Activated naive CD4-positive, alpha-beta T cell treated with anti-CD3 and anti-CD28 coated beads, Interleukin-2, amount 10 ng/mL, durations not matched to agents 7 days and 5 days (primary cell): ENCODE results near the gene EEF1AKMT2.
"Not testable (repeated sequence)": the region's sequence is repeated elsewhere in the genome, so short reads cannot be mapped to it uniquely, and the experiment has no call there.

Source experiments
- CTCF ChIA-PET: fragments of 350-600 bp; sonication (Branson Sonifier 250); formaldehyde crosslinking; loops from one replicate; lab custom pipeline; 2021; ENCODE audit warnings: antibody characterized with exemption; lab: Charles Lee
- DNase-seq: peaks from one replicate; pipeline ENCODE4 v3.0.0-alpha.2; 2020
- H3K27ac Mint-ChIP-seq: one replicate; pipeline ENCODE4 v1.8.0; 2021; ENCODE audit warnings: mild to moderate bottlenecking, moderate library complexity, mixed read lengths
- H3K27me3 Mint-ChIP-seq: one replicate; pipeline ENCODE4 v1.8.0; 2021; ENCODE audit warnings: mild to moderate bottlenecking, mixed read lengths
- H3K36me3 Mint-ChIP-seq: one replicate; pipeline ENCODE4 v1.8.0; 2021; ENCODE audit warnings: mixed read lengths
- H3K4me1 Mint-ChIP-seq: one replicate; pipeline ENCODE4 v1.8.0; 2021; ENCODE audit warnings: mixed read lengths
- H3K4me3 Mint-ChIP-seq: one replicate; pipeline ENCODE4 v1.8.0; 2021; ENCODE audit warnings: mild to moderate bottlenecking, moderate library complexity, mixed read lengths
- H3K9me3 Mint-ChIP-seq: one replicate; pipeline ENCODE4 v1.8.0; 2021; ENCODE audit warnings: mixed read lengths

EEF1AKMT2 gene

GRCh38 chr10:124798781-124799180 is 7.1 kb upstream of the EEF1AKMT2 start:
- no peak overlapping the region for H3K4me3 Mint-ChIP-seq
- no peaks in the 10 kb centered on the region for H3K36me3 Mint-ChIP-seq

GRCh38 chr10:124798364-124798763 is 6.7 kb upstream of the EEF1AKMT2 start:
- Mint-ChIP-seq H3K27me3 (peaks cover 28% of the 10 kb centered on the region), H3K4me3 (no peak overlapping the region)
- CTCF ChIA-PET = no interaction called here

More at GRCh38 chr10:124798781-124799180, 7.1 kb upstream of the EEF1AKMT2 start:
- Mint-ChIP-seq H3K27me3 (peaks cover 28% of the 10 kb centered on the region), H3K9me3 (no peaks in the 10 kb centered on the region), H3K27ac (no peak overlapping the region), H3K4me1 (peaks cover 21% of the 10 kb centered on the region)
- CTCF ChIA-PET = no interaction called here
- no peak for DNase-seq

DNA sequence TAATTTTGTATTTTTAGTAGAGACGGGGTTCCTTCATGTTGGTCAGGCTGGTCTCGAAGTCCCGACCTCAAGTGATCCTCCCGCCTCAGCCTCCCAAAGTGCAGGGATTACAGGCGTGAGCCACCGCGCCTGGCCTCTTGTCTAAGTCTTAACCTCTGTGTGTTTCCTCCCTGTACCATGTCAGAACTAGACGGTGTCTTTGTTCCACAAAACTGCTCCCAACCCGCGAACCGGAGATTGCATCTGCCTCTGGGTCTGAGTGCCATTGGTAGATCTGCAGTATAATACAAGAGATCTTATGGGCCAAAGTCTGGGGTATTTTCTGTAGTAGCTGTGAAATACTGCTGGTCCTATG is 1.3 kb upstream of the EEF1AKMT2 start:
- CTCF ChIA-PET = no interaction called here
- H3K4me3 Mint-ChIP-seq = peak overlapping the region; percentile 88
- peaks cover 14% of the 10 kb centered on the region for H3K27me3 Mint-ChIP-seq
- peak overlapping the region; percentile 94 for H3K27ac Mint-ChIP-seq
- H3K36me3 Mint-ChIP-seq = peaks cover 13% of the 10 kb centered on the region
- no peak for DNase-seq
- H3K9me3 Mint-ChIP-seq = no peaks in the 10 kb centered on the region
- peaks cover 29% of the 10 kb centered on the region for H3K4me1 Mint-ChIP-seq

More at GRCh38 chr10:124798364-124798763, 6.7 kb upstream of the EEF1AKMT2 start:
- H3K27ac Mint-ChIP-seq = no peak overlapping the region
- H3K9me3 Mint-ChIP-seq = no peaks in the 10 kb centered on the region
- H3K36me3 Mint-ChIP-seq = no peaks in the 10 kb centered on the region
- peaks cover 21% of the 10 kb centered on the region for H3K4me1 Mint-ChIP-seq
- no peak for DNase-seq

- CTCF ChIA-PET, H3K4me1 Mint-ChIP-seq, DNase-seq, H3K9me3 Mint-ChIP-seq, H3K27ac Mint-ChIP-seq, H3K4me3 Mint-ChIP-seq, H3K27me3 Mint-ChIP-seq: not testable (repeated sequence)
- peaks cover 30% of the 10 kb centered on the region for H3K36me3 Mint-ChIP-seq
Measured at GRCh38 chr10:124782900-124783299, 8.8 kb downstream of the EEF1AKMT2 start.

GRCh38 chr10:124768791-124769190 is 22.9 kb downstream of the EEF1AKMT2 start:
- CTCF ChIA-PET = no interaction called here
- no peaks in the 10 kb centered on the region for H3K9me3 Mint-ChIP-seq
- no peak for DNase-seq
- peaks cover 1% of the 10 kb centered on the region for H3K4me1 Mint-ChIP-seq
- no peak overlapping the region for H3K4me3 Mint-ChIP-seq
- H3K27me3 Mint-ChIP-seq = no peaks in the 10 kb centered on the region
- H3K36me3 Mint-ChIP-seq = peaks cover 53% of the 10 kb centered on the region
- no peak overlapping the region for H3K27ac Mint-ChIP-seq

DNA sequence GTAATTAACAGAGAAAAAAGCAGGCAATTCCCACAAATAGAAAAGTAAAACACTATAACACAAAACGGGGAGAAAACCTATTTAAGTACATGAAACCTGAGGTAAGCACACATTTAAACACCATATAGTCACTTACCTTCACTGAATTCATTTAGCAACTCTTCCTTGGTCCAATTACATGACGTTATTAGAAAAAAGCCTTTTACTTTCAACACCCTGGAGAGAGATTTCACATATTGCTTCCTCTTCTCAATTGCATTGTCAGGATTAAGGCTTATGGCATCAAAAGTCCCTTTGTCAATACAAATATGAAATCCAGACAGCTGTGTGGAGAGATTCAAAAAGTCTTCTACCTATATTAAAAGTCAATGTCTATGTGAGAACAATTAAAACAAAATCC is 26.4 kb downstream of the EEF1AKMT2 start:
- Mint-ChIP-seq H3K27me3 (no peaks in the 10 kb centered on the region), H3K27ac (no peak overlapping the region), H3K4me1 (peaks cover 9% of the 10 kb centered on the region), H3K36me3 (peaks cover 42% of the 10 kb centered on the region), H3K9me3 (no peaks in the 10 kb centered on the region), H3K4me3 (no peak overlapping the region)
- DNase-seq = no peak
- CTCF ChIA-PET = no interaction called here

DNA sequence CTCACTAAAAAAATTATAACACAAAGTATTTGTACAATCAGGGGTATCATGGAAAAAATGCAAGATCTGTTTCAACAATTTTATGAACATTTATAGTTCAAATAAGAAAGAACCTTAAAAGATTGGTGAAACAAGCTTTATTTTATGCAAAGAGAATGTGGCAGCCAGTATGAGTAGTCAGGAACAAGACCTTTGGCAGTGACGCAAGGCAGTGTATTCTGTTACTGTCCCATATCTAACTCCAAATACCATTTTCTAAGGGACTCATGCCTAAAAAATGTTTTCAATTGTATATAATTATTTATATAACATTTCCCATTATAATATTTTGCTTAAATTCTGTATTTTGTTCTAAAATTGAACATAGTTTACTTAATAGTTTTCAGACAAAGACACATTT is 28.4 kb downstream of the EEF1AKMT2 start:
- Mint-ChIP-seq H3K4me1 (peaks cover 9% of the 10 kb centered on the region), H3K9me3 (no peaks in the 10 kb centered on the region), H3K36me3 (peaks cover 45% of the 10 kb centered on the region), H3K27ac (no peak overlapping the region), H3K27me3 (no peaks in the 10 kb centered on the region), H3K4me3 (no peak overlapping the region)
- CTCF ChIA-PET = interaction anchor here (0.7 to 1.2 kb wide), 2 partner anchors 21 to 131 kb away, joined by 3 read pairs; no protein-coding TSS in a partner anchor
- DNase-seq = no peak

DNA sequence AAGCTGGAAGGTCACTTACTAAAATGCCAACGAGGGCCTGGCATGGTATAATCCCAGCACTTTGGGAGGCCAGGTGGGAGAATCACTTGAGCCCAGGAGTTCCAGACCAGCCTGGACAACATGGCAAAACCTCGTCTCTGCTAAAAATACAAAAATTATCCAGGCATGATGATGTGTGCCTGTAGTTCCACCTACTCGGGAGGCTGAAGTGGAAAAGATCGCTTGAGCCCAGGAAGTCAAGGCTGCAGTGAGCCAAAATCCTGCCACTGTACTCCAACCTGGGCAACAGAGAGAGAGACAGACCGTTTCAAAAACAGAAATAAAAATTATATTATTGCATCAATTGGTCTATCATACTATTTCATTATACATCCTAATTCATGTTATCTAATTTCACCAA is 29.4 kb downstream of the EEF1AKMT2 start:
- no peak for DNase-seq
- Mint-ChIP-seq H3K4me1 (peaks cover 9% of the 10 kb centered on the region), H3K4me3 (no peak overlapping the region), H3K36me3 (peaks cover 44% of the 10 kb centered on the region), H3K27ac (no peak overlapping the region), H3K9me3 (no peaks in the 10 kb centered on the region), H3K27me3 (no peaks in the 10 kb centered on the region)
- CTCF ChIA-PET = no interaction called here

DNA sequence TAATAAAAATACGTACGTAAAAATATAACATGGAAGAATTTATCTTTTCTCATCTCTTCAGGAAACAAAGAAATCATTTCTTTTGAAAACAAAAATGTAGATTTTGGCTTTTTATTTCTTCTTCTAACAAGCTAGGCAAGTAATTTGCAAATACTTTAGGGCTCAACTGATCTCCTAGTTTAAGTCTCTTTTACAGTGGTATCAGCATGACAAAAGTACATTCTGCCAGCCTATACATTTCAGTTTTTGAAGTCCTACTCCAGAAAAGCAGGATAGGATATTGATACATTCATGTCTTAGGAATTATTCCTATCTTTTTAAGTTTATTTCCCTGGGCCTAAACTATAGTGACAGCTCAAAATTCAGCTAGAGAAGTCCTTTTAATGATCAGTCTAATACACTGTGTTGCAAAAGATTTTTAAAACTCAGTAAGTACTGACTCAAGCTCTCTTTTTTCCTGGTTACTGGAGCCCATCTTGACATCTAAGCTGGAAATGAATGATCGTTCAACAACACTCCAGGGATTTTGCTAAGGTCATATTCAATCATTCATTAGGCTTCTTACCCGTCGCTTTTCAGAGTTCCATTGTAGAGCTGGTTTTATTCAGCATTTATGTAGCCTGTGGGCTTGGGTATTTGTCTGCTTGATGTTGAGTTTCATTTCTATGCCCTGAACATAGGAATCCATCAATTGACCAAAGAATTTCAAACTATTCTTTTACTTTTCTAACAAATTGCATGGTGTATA is 35.4 kb downstream of the EEF1AKMT2 start:
- no peak overlapping the region for H3K27ac Mint-ChIP-seq
- peaks cover 7% of the 10 kb centered on the region for H3K4me1 Mint-ChIP-seq
- no peak overlapping the region for H3K4me3 Mint-ChIP-seq
- H3K9me3 Mint-ChIP-seq = no peaks in the 10 kb centered on the region
- peaks cover 36% of the 10 kb centered on the region for H3K36me3 Mint-ChIP-seq
- no peaks in the 10 kb centered on the region for H3K27me3 Mint-ChIP-seq
- CTCF ChIA-PET = interaction anchor here (0.7 to 1.6 kb wide), 3 partner anchors 9 to 129 kb away, joined by 3 to 4 read pairs (median 4); no protein-coding TSS in a partner anchor
- DNase-seq = no peak

GRCh38 chr10:124755581-124755980 is 36.1 kb downstream of the EEF1AKMT2 start:
- H3K9me3 Mint-ChIP-seq = no peaks in the 10 kb centered on the region
- CTCF ChIA-PET = interaction anchor here (0.7 to 1.6 kb wide), 3 partner anchors 9 to 128 kb away, joined by 3 to 8 read pairs (median 4); no protein-coding TSS in a partner anchor
- peaks cover 31% of the 10 kb centered on the region for H3K36me3 Mint-ChIP-seq
- DNase-seq = no peak
- peaks cover 1% of the 10 kb centered on the region for H3K4me1 Mint-ChIP-seq
- H3K27me3 Mint-ChIP-seq = no peaks in the 10 kb centered on the region
- no peak overlapping the region for H3K27ac Mint-ChIP-seq
- H3K4me3 Mint-ChIP-seq = no peak overlapping the region

GRCh38 chr10:124754227-124754626 is 37.5 kb downstream of the EEF1AKMT2 start:
- no peak overlapping the region for H3K27ac Mint-ChIP-seq
- peaks cover 11% of the 10 kb centered on the region for H3K4me1 Mint-ChIP-seq
- no peak for DNase-seq
- no peaks in the 10 kb centered on the region for H3K27me3 Mint-ChIP-seq
- no peaks in the 10 kb centered on the region for H3K9me3 Mint-ChIP-seq
- H3K4me3 Mint-ChIP-seq = no peak overlapping the region
- CTCF ChIA-PET = interaction anchor here (1.4 kb wide), 1 partner anchor 13 kb away, joined by 8 read pairs; no protein-coding TSS in a partner anchor
- peaks cover 25% of the 10 kb centered on the region for H3K36me3 Mint-ChIP-seq

GRCh38 chr10:124748953-124749645 is 42.6 kb downstream of the EEF1AKMT2 start:
- H3K4me3 Mint-ChIP-seq = no peak overlapping the region

GRCh38 chr10:124748166-124748565 is 43.5 kb downstream of the EEF1AKMT2 start:
- Mint-ChIP-seq H3K27ac (no peak overlapping the region), H3K27me3 (no peaks in the 10 kb centered on the region), H3K4me1 (peaks cover 32% of the 10 kb centered on the region)

More at GRCh38 chr10:124748953-124749645, 42.6 kb downstream of the EEF1AKMT2 start:
- peaks cover 32% of the 10 kb centered on the region for H3K4me1 Mint-ChIP-seq
- H3K36me3 Mint-ChIP-seq = peaks cover 21% of the 10 kb centered on the region
- DNase-seq = no peak
- H3K27me3 Mint-ChIP-seq = no peaks in the 10 kb centered on the region
- CTCF ChIA-PET = interaction anchor here (1.0 to 2.1 kb wide), 4 partner anchors 43 to 242 kb away, joined by 3 to 6 read pairs (median 4); partner anchors contain the start of gene EEF1AKMT2
- peak overlapping the region; percentile 83 for H3K27ac Mint-ChIP-seq
- H3K9me3 Mint-ChIP-seq = no peaks in the 10 kb centered on the region

DNA sequence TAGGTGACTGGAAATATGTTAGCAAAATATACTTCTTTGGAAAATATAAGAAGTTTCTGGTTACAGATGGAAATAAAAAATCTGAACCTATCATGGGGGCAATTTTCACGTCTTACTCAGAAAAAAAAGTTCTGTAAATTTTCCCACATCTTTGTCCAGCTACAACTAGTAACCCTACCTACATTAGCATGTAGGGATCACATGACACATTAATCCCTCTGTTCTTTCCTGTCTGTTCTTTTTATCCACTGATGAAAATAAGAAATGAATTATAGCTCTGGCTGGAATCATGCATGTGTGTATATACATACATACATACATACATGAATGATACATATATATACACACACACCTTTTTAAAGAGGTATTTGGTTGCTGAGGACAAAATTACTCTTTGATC is 43.9 kb downstream of the EEF1AKMT2 start:
- CTCF ChIA-PET = interaction anchor here (0.8 to 3.6 kb wide), 4 partner anchors 9 to 213 kb away, joined by 4 to 21 read pairs (median 5); partner anchors contain the start of gene EEF1AKMT2
- no peak overlapping the region for H3K27ac Mint-ChIP-seq

More at GRCh38 chr10:124748166-124748565, 43.5 kb downstream of the EEF1AKMT2 start:
- Mint-ChIP-seq H3K9me3 (no peaks in the 10 kb centered on the region), H3K4me3 (no peak overlapping the region), H3K36me3 (peaks cover 22% of the 10 kb centered on the region)
- no peak for DNase-seq
- CTCF ChIA-PET = interaction anchor here (1.3 to 3.6 kb wide), 3 partner anchors 44 to 243 kb away, joined by 3 to 21 read pairs (median 6); partner anchors contain the start of gene EEF1AKMT2

More for the DNA sequence above, 43.9 kb downstream of the EEF1AKMT2 start:
- H3K27me3 Mint-ChIP-seq = no peaks in the 10 kb centered on the region
- no peak overlapping the region for H3K4me3 Mint-ChIP-seq
- peaks cover 22% of the 10 kb centered on the region for H3K36me3 Mint-ChIP-seq
- DNase-seq = no peak
- H3K9me3 Mint-ChIP-seq = no peaks in the 10 kb centered on the region
- peaks cover 34% of the 10 kb centered on the region for H3K4me1 Mint-ChIP-seq
